GM18868 (cell line): ENCODE measurements around the gene ZNF593.

ENCODE experiments used
- ATAC-seq: cut with Tn5 transposase; IDR thresholded peaks from one replicate; pipeline ENCODE4 v1.9.1; 2021; ENCODE audit warnings: mild to moderate bottlenecking, moderate library complexity; ENCODE audit not compliant: unreplicated experiment

ZNF593 gene

DNA sequence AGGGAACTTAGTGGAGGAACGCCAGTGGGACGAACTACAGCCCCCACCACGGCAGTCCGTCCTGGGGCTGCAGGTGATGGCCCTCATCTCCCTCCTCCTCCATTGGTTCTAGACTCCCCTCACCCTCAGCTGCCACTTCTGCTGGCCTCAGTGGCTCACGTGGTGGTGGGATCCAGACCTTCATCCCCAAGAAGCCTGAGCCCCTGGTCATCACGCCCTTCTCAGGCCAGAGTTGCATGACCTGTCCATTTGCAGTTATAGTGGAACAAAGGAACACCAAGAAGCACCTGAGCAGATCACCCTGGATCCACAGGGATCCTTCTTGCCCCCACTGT lies 23.8 kb upstream of the ZNF593 start:
- ATAC-seq, result no peak

DNA sequence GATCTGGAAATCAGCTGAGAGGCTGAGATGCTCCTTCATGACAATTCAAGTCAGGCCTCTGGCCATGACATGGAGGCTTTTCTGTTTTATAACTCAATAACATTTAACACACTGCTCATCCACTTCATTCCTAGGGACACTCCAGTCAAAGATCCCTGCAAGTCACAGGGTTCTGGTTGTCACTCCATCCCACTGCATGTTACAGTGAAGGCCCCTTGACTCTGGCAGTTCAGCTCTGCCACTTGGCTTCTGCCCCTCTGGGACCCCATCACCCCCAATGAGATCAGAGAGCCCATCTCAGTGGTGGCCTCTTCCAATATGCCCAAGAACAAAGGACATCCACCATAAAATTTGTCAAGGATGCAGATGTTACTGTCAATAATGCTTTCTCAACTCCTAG lies 20.8 kb upstream of the ZNF593 start:
- no peak for ATAC-seq

DNA sequence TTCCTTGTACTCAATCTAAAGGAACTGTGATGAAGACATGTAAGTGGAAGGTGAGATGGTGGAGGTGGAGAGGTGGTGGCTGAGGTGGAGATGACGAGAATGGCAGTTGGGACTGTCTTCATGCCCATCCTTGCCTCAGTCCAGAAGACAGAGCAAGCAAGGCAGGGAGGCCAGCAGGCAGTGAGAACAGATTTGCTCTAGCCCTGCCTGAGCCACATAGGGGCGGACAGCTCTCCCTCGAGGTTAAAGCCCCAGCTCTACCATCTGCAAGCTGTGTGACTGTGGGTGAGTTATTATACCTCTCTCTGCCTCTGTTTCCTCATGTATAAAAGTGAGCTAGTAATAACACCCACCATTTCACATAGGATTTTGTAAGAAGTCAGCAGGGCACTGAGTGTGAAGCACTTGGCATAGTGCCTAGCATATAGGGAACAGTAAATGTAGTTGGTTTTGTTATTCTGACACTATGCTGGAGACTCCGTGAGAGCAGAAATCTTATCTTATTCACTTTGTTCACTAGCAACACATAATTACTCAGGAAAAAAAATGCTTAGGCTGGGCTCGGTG lies 15.7 kb upstream of the ZNF593 start:
- ATAC-seq, result no peak

DNA sequence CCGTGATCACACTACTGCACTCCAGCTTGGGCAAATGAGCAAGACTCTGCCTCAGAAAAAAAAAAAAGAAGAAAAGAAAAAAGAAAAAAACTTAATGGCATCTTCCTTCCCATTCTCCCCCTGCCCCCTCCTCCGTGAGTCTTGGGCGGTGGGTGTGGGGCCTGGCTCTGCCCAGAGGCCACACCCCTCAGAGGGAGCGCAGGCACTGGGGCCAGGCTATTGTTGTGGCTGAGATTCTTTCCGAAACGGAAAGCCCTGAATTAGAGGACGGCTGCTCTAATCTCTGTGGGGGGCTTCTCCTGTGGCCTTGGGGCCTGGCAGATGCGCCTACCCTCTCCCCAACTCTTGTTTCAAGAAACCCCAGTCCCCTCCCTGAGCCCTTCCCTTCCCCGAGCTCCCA lies 15.0 kb upstream of the ZNF593 start:
- ATAC-seq, result no peak

DNA sequence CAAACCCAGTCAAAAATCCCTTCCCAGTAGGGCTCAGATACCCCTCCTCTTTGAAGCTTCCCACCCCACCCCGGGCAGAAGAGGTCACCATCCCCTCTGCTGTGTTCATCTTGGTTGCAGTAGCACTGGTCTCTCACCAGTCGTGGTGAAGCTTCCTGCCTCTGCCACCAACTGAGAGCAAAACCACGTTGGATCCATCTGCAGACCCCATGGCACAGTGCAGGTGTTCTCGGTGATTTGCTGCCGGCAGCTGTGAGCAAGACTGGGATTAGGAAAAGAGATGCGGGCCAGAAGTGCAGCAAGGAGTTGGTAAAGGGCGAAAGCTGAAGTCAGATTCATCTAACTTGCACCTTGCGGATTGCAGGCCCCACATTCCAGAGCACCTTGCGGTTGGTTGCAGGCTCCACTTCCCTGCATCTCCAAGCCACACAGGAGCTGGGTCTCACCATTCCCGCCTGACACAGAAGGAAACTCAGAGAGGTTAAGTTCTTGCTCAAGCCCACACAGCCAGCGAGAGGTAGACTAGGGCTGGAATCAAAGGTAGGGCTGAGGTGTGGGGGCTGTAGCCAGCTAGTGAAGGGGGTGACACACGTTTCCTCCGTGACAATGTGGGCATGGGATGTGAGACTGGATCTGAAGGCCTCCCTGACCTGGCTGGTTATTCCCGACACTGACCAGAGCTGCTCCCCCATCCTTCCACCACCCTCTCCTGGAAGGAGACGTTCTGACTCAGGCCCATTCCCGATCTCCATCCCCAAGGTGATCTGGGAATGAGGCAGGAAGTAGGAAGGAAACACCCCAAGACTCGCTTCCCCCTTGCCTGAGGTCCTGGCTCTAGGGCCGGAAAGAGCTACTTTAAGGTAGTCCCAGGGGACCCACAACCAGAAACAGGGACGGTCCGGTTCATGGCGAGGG lies 14.1 kb upstream of the ZNF593 start:
- no peak for ATAC-seq

DNA sequence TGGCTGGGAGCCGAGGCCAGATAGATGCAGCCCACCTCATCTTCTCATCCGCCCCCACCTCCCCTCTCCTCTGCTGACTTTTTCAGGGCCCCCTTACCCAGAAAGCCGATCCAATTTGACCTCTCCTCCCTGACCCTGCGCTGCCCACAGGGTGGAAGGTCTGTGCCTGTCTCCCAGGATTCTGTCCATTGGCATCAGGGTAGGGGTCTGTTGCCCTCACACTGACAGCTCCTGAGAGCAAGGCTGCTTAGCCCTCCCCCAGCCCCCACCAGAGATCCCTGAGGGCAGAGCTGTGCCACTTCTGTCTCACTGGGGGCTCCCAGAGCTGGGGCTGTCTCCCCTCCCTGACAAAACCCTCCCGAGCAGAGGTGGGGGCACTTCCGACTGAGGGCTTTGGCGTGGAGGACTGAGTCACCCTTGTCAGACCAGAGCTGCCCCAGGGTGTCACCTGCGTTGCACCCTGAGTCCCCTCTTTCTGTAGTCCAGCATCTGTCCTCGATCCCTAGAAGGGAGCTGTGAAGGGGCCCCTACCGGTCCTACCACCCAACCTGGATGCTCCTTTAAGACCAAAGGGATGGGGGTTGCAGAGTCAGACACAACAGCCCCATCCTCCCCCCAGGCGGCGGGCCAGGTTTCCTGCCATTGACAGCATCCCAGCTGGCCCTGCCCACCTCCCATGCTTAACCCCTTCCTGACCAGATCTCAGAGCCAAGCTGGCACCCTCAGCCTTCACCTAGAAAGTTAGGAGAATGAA lies 13.2 kb upstream of the ZNF593 start:
- ATAC-seq, result no peak

DNA sequence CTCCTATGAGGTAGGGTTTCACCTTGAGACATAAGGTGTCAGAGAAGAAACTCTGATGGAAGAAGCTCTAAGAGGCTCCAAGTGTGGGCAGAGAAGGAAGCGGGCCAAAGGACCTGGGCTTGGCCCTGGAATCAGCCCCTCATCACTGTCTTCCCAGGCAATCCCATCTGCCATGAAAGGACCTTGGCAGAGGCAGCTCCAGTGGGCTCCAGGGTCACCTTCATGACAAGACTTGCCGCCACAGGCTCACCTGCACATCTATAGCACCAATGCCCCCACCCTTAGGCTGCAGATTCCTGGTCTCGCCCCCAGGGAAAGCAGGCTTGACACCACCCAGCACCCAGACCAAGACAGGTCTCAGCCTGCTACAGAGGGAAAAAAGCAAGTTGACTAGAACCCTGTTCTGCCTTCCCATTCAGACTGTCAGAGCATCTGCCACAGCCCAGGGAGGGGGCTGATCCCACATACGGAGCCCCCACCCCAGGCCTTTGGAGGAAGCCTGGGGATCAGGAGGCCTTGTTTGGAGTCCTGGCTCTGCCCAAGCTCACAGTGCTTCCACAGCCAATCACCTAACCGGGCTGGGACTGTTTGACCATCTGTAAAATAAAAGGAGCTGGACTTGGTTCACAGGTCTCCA lies 11.3 kb upstream of the ZNF593 start:
- no peak for ATAC-seq

DNA sequence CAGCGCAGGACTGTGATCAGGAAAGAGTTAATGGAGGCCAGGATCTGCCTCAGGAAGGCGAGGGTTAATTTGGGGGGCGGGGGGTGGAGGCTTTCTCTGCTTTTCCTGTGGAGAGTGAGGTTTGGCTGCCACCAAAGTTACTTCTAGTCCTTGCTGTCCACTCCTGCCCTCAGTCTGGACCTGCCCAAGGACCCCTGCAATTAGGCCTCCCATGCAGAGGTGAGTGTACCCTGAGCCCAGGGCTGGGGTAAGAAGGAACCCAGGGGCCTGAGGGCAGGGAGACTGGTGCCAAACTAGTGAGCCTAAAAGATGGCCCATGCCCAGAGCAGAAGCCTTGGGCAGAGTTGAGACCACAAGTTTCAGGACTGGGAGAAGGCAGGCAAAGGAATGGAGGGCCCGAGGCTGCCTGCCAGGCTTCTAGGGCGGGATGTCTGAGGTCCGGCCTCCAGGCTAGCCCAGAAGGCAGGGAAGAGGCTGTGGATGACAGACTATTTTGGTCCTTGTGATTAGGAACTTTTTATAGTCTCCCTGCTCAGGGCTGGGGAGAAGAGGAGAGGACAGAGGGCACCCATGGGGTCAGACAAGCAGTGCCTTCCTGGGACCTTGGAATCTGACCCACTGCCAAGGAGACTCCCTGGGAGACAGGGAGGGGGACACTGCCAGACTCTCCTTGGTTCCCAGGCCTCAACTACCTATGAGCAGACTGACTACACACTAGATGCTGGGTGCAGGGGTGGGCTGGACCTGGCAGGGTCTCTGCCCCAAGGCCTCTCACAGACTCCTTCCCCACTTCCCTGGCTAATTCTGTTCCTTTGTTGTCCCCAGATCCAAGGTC lies 10.6 kb upstream of the ZNF593 start, which contains the start of gene FAM110D:
Gene FAM110D (plus strand): TSS at position 172 of the 835 bp plus-strand sequence. CDS start 2,213 bp downstream, outside the sequence.
- no peak for ATAC-seq

DNA sequence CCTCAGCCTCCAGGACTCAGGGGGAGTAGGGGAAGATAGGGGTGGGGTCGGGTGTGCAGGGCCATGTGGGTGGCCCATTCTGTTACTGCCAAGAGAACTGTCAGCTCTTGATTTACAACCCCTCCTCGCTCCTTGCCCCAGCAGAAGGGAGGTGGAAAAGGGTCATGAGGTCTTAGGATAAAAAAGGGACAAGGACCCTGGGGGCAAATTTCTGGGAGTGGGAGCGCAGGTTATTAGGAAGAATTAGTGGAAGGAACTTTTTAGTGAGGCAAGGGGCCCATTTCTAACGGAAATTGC lies 10.0 kb upstream of the ZNF593 start:
- ATAC-seq, result no peak

DNA sequence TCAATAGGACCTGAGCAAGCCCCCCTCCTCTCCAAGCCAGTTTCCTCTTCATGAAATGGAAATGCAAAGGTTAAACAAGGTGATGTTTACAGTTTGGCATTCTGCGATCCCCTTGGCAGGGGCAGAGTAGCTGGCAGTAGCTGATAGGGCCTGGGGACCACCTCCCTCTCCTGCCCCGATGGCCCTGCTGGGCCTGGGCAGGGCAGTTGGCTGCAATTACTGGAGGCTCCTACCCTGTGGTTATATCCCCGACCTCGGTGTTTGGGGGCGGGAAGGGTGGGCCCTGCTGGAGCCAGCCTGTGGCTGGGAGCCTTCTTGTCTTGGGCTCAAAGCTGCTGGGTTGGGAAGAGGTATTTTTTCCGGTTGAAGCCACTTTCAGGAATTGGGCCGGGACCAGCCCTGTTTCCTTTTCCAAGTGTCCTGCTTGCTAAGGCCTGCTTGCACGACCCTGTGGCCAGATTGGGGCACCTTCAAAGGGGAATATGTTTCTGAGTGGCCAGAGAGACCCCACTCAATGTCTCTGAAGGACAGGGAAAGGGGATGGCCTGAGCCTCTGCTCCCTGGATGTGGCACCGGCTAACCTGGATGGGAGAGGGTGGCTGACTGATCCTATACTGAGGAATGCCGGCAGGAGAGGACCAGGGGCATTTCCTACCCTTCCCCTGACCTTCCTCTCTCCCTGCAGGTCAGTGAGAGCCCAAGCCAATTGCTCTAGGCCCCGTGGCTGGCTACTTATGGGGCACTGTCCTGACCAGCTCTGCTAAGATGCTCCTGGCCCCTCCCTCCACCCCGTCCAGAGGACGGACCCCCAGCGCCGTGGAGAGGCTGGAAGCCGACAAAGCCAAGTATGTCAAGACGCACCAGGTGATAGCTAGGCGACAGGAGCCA lies 8.9 kb upstream of the ZNF593 start:
- no peak for ATAC-seq

DNA sequence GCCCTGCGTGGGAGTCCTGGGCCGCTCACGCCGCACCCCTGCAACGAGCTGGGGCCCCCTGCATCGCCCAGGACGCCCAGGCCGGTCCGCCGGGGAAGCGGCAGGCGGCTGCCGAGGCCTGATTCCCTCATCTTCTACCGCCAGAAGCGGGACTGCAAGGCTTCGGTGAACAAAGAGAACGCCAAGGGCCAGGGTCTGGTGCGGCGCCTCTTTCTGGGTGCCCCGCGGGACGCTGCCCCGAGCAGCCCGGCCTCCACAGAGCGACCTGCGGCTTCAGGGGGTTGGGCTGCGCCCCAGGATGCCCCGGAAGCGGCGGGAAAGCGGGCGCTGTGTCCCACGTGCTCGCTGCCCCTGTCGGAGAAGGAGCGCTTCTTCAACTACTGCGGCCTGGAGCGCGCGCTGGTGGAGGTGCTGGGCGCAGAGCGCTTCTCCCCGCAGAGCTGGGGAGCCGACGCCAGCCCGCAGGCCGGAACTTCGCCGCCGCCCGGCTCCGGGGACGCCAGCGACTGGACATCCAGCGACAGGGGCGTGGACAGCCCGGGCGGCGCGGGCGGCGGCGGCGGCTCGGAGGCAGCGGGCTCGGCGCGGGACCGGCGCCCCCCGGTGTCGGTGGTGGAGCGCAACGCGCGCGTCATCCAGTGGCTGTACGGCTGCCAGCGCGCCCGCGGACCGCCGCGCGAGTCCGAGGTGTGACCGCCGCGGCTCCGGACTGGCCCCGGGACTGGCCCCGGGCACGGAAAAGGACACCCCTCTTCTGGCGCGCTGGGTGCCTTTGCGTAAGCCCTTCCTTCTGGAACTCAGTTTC lies 8.1 kb upstream of the ZNF593 start:
- ATAC-seq, result no peak

DNA sequence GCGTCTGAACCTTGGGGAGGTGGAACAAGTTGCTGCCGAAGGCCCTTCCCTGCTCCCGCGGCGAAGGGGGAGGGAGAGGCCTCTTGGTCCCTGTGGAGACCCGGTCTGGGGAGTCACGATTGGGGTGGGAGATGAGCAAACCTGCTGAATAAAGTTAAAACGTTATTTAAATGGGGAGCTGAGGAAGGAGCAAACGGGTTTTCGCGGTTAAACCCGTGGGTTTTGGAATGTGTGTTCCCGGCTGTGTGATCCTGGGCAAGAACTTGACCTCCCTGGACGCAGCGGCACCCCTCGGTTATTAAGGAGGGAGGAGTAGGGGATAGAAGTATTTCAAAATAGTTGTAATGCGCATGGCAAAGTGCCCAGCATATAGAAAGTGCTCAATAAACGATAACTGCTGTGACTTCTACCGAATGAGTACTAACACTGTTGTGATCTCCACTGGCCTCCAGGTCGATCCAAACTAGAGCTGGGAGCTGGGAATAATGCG lies 7.4 kb upstream of the ZNF593 start:
- ATAC-seq, result no peak

DNA sequence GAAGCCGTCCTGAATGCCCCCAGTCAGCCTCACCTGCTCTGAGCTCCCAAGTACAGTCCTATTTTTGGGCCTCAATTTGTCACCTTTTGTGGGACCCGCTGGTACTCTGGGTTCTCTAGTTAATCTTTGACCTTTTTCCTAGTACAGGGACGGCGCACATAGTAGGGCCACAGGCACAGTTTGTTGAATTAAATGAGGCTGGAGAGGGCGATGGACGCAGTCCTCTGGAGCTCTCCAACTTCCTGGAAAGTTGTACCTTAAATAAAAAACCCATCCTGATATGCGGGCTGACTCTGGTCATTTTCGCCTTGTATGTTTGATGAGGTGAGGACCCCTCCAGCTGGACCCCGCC lies 6.0 kb upstream of the ZNF593 start:
- ATAC-seq, result no peak

DNA sequence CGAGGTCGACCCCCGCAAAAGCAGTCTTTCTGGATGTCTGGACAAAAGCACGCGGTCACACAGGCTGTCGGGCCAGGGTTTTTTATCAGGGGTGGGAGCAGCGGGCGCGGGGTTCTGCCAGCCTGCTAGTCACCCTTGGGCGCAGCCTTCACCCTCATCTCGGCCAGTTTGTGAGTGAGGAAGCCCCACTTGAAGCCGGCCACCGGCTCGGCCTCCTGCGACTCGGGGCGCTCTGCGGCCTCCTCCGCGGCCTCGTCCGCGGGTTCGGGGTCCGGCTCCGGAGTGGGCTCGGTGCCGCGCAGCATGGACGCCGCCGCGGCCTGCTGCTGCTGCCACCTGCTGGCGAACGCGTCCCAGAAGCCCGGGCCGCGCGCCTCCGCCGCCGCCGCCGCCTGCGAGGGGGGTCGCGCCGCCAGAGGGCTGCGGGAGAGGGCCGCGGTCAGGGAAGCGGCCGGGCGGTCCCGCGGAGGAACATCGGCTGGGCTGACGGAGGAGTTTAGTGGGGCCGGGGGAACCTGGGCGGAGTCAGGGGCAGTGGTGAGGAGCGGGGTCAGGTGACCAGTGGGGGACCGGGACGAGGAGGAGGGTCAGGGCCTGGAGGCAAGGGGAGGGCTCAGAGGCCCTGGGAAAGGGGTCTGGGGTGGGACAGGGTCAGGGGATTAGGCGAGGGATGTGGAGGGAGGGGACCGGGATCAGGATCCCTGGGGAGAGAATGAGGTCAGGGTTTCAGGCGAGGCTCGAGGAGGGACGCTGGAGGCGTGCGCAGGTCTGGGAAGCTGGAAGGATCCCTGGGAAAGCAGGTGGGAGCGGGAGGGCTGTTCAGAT lies 5.5 kb upstream of the ZNF593 start:
- ATAC-seq, result no peak

DNA sequence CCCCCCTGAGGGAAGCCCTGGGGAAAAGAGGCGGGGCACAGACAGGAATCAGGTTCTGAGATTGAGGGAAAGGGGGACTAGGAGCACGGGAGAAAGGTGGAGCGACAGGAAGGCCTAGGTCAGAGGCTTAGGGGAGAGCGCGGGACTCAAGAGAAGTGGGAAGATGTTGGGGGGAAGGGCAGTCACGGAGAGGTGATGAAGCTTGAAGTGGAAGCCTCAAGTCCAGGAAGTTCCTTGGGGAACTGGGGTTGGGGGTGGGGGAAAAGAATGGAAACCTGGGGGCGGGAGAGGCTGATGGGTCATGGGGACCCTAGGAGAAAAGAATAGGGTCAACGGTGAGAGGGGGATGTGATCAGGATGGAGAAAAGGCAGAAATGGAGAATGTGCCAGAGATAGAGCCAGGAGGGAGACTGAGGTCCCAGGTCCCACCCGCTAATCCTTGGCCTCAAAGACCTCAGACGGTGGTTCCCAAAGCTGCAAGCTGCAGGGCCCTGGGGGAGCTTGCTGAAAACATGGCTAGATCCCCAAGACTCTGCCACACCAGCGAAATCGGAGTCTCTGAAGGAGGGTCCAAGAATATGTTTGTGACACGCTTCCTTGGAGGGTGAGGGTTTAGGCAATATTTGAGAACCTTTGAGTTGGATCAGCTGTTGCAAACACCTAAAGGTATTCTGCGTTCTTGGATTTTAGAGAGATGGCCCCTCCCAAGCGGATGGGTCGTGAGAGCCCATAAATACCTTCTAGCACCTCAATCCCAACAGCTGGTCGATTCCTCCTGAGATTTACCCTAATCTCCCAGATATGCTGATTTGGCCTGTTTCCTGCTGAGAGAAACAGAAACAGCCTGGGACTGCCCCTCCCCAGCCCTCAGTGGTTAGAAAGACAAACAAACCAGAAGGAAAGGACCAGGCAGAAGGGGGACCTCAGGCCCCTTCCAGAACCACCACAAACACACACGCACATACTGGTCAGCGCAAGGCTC lies 4.6 kb upstream of the ZNF593 start:
- ATAC-seq, result no peak

DNA sequence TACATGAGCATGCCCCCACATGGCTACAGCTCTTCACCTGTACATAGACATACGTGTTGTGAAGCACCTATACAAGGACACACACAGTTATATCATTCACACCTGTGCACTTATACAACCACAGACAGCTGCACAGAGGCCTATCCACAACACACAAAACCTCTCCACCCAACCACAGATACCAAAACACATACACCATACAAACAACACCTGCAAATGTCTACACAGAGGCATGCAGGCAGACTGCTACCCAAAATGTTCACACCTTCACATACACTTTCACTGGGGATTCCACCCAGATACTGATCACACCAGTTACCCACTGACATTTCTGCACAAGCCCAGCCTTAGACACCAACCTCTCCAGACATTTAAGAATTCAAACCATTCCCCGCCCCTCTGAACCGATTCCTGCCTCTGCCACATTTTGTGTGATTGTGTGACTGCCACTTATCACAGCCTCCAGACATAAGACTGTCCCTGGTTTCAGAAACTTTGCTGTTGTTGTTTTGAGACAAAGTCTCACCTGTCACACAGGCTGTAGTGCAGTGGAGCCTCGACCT lies 2.9 kb upstream of the ZNF593 start:
- no peak for ATAC-seq
